IMR-90 (cell line): ENCODE measurements around the gene CCDC120. TPM values are rescaled to one million over a fixed set of nuclear protein-coding genes. Genes with fewer than 3 reads are reported as not detected.

Experiments used
- ATAC-seq: fragments of 200-7000 bp; cut with Tn5 transposase; 2 replicates; pipeline ENCODE4 v1.9.1; 2020; ENCODE audit warnings: low read depth, mild to moderate bottlenecking, moderate library complexity
- BruUV-seq: library from RNA; stranded (reverse); fragments of 400-500 nt; replicated peaks from 2 replicates; lab custom pipeline; 2021; lab: Mats Ljungman, UMichigan
- CTCF ChIA-PET: fragments of 300-600 bp; formaldehyde crosslinking; extraction: SDS; loops from one replicate; lab custom pipeline; 2021; ENCODE audit warnings: antibody characterized with exemption; lab: Yijun Ruan, JAX
- POLR2A ChIA-PET: fragments of 300-600 bp; sonication (Branson Sonifier 250); formaldehyde crosslinking; loops from one replicate; lab custom pipeline; 2022; ENCODE audit warnings: antibody characterized with exemption; ENCODE audit not compliant: unreplicated experiment; lab: Charles Lee
- DNase-seq: peaks from one replicate; pipeline ENCODE4 v3.0.0; 2013
- H2AFZ ChIP-seq: replicated peaks from 2 replicates; pipeline ENCODE3; 2013; ENCODE audit warnings: low read length, mild to moderate bottlenecking; ENCODE audit not compliant: poor library complexity
- H2AK5ac ChIP-seq: 2 replicates; pipeline ENCODE4 v1.6.1; 2013; ENCODE audit warnings: low read depth, low read length, inconsistent platforms
- H2AK9ac ChIP-seq: replicated peaks from 2 replicates; pipeline ENCODE3; 2013; ENCODE audit warnings: mild to moderate bottlenecking, low read depth, low read length, moderate library complexity; ENCODE audit not compliant: poor library complexity
- H2BK120ac ChIP-seq: 2 replicates; pipeline ENCODE4 v1.6.1; 2013; ENCODE audit warnings: low read depth, low read length, inconsistent platforms
- H2BK15ac ChIP-seq: 3 replicates; pipeline ENCODE4 v1.6.1; 2013; ENCODE audit warnings: low read depth, low read length, inconsistent platforms
- H2BK20ac ChIP-seq: 2 replicates; pipeline ENCODE4 v1.6.1; 2013; ENCODE audit warnings: low read depth, mild to moderate bottlenecking, inconsistent platforms, low read length, moderate library complexity
- H2BK5ac ChIP-seq: 2 replicates; pipeline ENCODE4 v1.6.1; 2013; ENCODE audit warnings: mild to moderate bottlenecking, low read depth, low read length, inconsistent platforms; ENCODE audit not compliant: poor library complexity, severe bottlenecking
- H3K14ac ChIP-seq: replicated peaks from 2 replicates; pipeline ENCODE4 v1.6.1; 2013; ENCODE audit warnings: low read depth, low read length, inconsistent platforms
- H3K18ac ChIP-seq: 2 replicates; pipeline ENCODE4 v1.6.1; 2013; ENCODE audit warnings: low read depth, low read length, control low read depth
- H3K23ac ChIP-seq: 2 replicates; pipeline ENCODE4 v1.6.1; 2013; ENCODE audit warnings: low read depth, low read length, inconsistent platforms
- H3K27ac ChIP-seq: 2 replicates; pipeline ENCODE4 v1.5.1; 2013; ENCODE audit warnings: mild to moderate bottlenecking, control low read depth, low read length; ENCODE audit not compliant: insufficient read depth
- H3K27me3 ChIP-seq: 2 replicates; pipeline ENCODE4 v1.6.1; 2013; ENCODE audit warnings: low read length; ENCODE audit not compliant: control insufficient read depth, insufficient read depth
- H3K36me3 ChIP-seq: 2 replicates; pipeline ENCODE4 v1.6.1; 2013; ENCODE audit warnings: low read length, mixed read lengths; ENCODE audit not compliant: control insufficient read depth, insufficient read depth
- H3K4ac ChIP-seq: 2 replicates; pipeline ENCODE4 v1.6.1; 2013; ENCODE audit warnings: low read depth, low read length, inconsistent platforms
- H3K4me1 ChIP-seq: 2 replicates; pipeline ENCODE4 v1.6.1; 2013; ENCODE audit warnings: low read length, mixed read lengths; ENCODE audit not compliant: control insufficient read depth, insufficient read depth
- H3K4me2 ChIP-seq: 2 replicates; pipeline ENCODE4 v1.6.1; 2013; ENCODE audit warnings: low read depth, mild to moderate bottlenecking, control low read depth, low read length, moderate library complexity
- H3K4me3 ChIP-seq: 2 replicates; pipeline ENCODE4 v1.5.1; 2013; ENCODE audit warnings: low read depth, mild to moderate bottlenecking, control low read depth, low read length, moderate library complexity; ENCODE audit not compliant: insufficient read depth
- H3K56ac ChIP-seq: 2 replicates; pipeline ENCODE4 v1.6.1; 2013; ENCODE audit warnings: low read length, inconsistent platforms; ENCODE audit not compliant: insufficient read depth; ENCODE audit errors: extremely low read depth
- H3K79me1 ChIP-seq, 2 experiments: 2 replicates each; pipeline ENCODE4 v1.6.1; 2013; ENCODE audit warnings: low read length in 2 of 2, inconsistent platforms in 1 of 2, low read depth in 1 of 2
- H3K9ac ChIP-seq: 2 replicates; pipeline ENCODE4 v1.6.1; 2013; ENCODE audit warnings: low read depth, low read length, control low read depth
- H3K9me1 ChIP-seq: 2 replicates; pipeline ENCODE4 v1.6.1; 2013; ENCODE audit warnings: low read length, inconsistent platforms; ENCODE audit not compliant: insufficient read depth
- H3K9me3 ChIP-seq: 2 replicates; pipeline ENCODE4 v1.6.1; 2013; ENCODE audit warnings: low read length; ENCODE audit not compliant: control insufficient read depth, insufficient read depth
- H4K20me1 ChIP-seq: 2 replicates; pipeline ENCODE4 v1.6.1; 2013; ENCODE audit warnings: low read length, inconsistent platforms; ENCODE audit not compliant: insufficient read depth
- H4K5ac ChIP-seq: 2 replicates; pipeline ENCODE4 v1.6.1; 2013; ENCODE audit warnings: mild to moderate bottlenecking, low read depth, low read length, control low read depth
- H4K8ac ChIP-seq, 2 experiments: 2 replicates each; pipeline ENCODE4 v1.6.1; 2013; ENCODE audit warnings: low read depth in 2 of 2, low read length in 2 of 2, control low read depth in 1 of 2, inconsistent platforms in 1 of 2
- H4K91ac ChIP-seq: 2 replicates; pipeline ENCODE4 v1.6.1; 2013; ENCODE audit warnings: low read depth, low read length, inconsistent platforms; ENCODE audit not compliant: insufficient read depth
- BHLHE40 ChIP-seq: fragments of 150-350 bp; IDR thresholded peaks from 2 replicates; pipeline ENCODE4 v1.6.1; 2016; ENCODE audit warnings: mild to moderate bottlenecking, low read depth, low read length
- CHD1 ChIP-seq: IDR thresholded peaks from 2 replicates; pipeline ENCODE4 v1.6.1; 2012; ENCODE audit warnings: low read depth, low read length, improper control_type of control experiment
- CTCF ChIP-seq: conservative IDR thresholded peaks from 2 replicates; pipeline ENCODE4 v1.5.1; 2012; ENCODE audit warnings: mild to moderate bottlenecking, low read depth, low read length, improper control_type of control experiment
- FOS ChIP-seq: fragments of 150-350 bp; IDR thresholded peaks from 2 replicates; pipeline ENCODE4 v1.6.1; 2016; ENCODE audit warnings: low read depth, low read length
- MXI1 ChIP-seq: IDR thresholded peaks from 2 replicates; pipeline ENCODE4 v1.6.1; 2012; ENCODE audit warnings: low read depth, mild to moderate bottlenecking, low read length, moderate library complexity, borderline replicate concordance
- NFE2L2 ChIP-seq: fragments of 150-350 bp; IDR thresholded peaks from 2 replicates; pipeline ENCODE4 v1.6.1; 2016; ENCODE audit warnings: low read depth, mild to moderate bottlenecking, low read length
- RCOR1 ChIP-seq: IDR thresholded peaks from 2 replicates; pipeline ENCODE4 v1.6.1; 2012; ENCODE audit warnings: mild to moderate bottlenecking, low read length, improper control_type of control experiment; ENCODE audit not compliant: insufficient replicate concordance
- SMC3 ChIP-seq: fragments of 150-350 bp; IDR thresholded peaks from 2 replicates; pipeline ENCODE4 v1.6.1; 2016; ENCODE audit warnings: low read depth, mild to moderate bottlenecking, antibody characterized with exemption, low read length, moderate library complexity
- WGBS, 2 experiments: methylation state at CpG; one replicate each; pipeline versions ENCODE4 v1.1.5 to v1.1.7; 2013; ENCODE audit warnings: missing lambda C conversion rate in 2 of 2; ENCODE audit not compliant: insufficient read length in 1 of 2; ENCODE audit errors: extremely low coverage in 2 of 2; 5-methylcytosine and 5-hydroxymethylcytosine counted together
- dilution Hi-C: fragments of 300-500 bp; cut with HindIII; formaldehyde crosslinking; loops from one replicate; pipeline ENCODE4 v1.14.3; 2018; ENCODE audit warnings: low sequenced_read_pairs; ENCODE audit not compliant: unreplicated experiment
- in situ Hi-C: fragments of 300-500 bp; cut with MboI; formaldehyde crosslinking; loops from 3 replicates; pipeline ENCODE4 v1.14.3; 2019; ENCODE audit warnings: low sequenced_read_pairs, inconsistent platforms, mixed read lengths
- intact Hi-C: fragments of 100-400 bp; cut with micrococcal nuclease; formaldehyde crosslinking; loops from 2 replicates; pipeline ENCODE4 v1.10.0; 2022
- polyA plus RNA-seq, 3 experiments: library from polyadenylated mRNA; depleted of rRNA; stranded (reverse); fragments of >200 nt; gene quantifications; 2 replicates each; pipeline ENCODE4 v1.2.3, GENCODE V29; 2012; ENCODE audit warnings: low replicate concordance in 1 of 3
- total RNA-seq: library from RNA; depleted of rRNA; stranded (reverse); fragments of >200 nt; gene quantifications from 2 replicates; pipeline ENCODE4 v1.2.3, GENCODE V29; 2012
- TF ChIP-seq, protein P1 (sequence below): fragments of 150-350 bp; IDR thresholded peaks from 2 replicates; pipeline ENCODE4 v1.6.1; 2017; ENCODE audit warnings: mild to moderate bottlenecking, antibody characterized with exemption, low read length, low read depth

The CCDC120 gene
- total and polyA plus RNA-seq, 2 of the 4 experiments (the other 2 are of a cell fraction), result 0.18 to 2.0 TPM

- TF ChIP-seq CHD1 (no peak), CTCF (no peak), SMC3 (no peak), BHLHE40 (no peak), RCOR1 (no peak), FOS (no peak), MXI1 (no peak), NFE2L2 (no peak)
- TF ChIP-seq, protein P1, sequence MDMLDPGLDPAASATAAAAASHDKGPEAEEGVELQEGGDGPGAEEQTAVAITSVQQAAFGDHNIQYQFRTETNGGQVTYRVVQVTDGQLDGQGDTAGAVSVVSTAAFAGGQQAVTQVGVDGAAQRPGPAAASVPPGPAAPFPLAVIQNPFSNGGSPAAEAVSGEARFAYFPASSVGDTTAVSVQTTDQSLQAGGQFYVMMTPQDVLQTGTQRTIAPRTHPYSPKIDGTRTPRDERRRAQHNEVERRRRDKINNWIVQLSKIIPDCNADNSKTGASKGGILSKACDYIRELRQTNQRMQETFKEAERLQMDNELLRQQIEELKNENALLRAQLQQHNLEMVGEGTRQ, result no peak
- no peak overlapping the region for H2BK15ac ChIP-seq
- ChIA-PET CTCF (no interaction called here), POLR2A (interaction anchor here (0.6 kb wide), 1 partner anchor 20 kb away, joined by 3 read pairs; the partner anchor contains the start of gene PRAF2)
- no peaks in the 10 kb centered on the region for H3K27me3 ChIP-seq
- H4K20me1 ChIP-seq, result no peaks in the 10 kb centered on the region
- no peak overlapping the region for H2BK5ac ChIP-seq
- H3K79me1 ChIP-seq, result peaks cover 5 to 7% of the 10 kb centered on the region in 2 experiments; a peak in 2 of 4 replicates
- H4K8ac ChIP-seq, result peak overlapping the region; percentile 74 to 96
- H2AFZ ChIP-seq, result peak overlapping the region; percentile 85
- peak overlapping the region; percentile 0; the same call in 1 of the 2 replicates for H2AK5ac ChIP-seq
- peak overlapping the region; percentile 48 for H2AK9ac ChIP-seq
- peak overlapping the region; percentile 54 for H3K4me3 ChIP-seq
- H3K4me2 ChIP-seq, result peak overlapping the region; percentile 89
- H3K4me1 ChIP-seq, result no peaks in the 10 kb centered on the region
- peak overlapping the region; percentile 60; the same call in 1 of the 2 replicates for H4K5ac ChIP-seq
- DNase-seq, result peak; percentile 43
- no peaks in the 10 kb centered on the region; the same call in 1 of the 2 replicates for H3K9me3 ChIP-seq
- no peak overlapping the region for H3K56ac ChIP-seq
- H3K23ac ChIP-seq, result no peak overlapping the region
- no peaks in the 10 kb centered on the region for H3K36me3 ChIP-seq
- intact Hi-C loops (no loop called here), dilution Hi-C loops (no loop called here), in situ Hi-C loops (loop anchor here (25.0 kb wide), 1 partner anchor 91 kb away; the partner anchor contains the start of genes KCND1 and OTUD5)
- BruUV-seq, result no TSS peak
- no peak overlapping the region for H2BK20ac ChIP-seq
- peak overlapping the region; percentile 29 for H3K9ac ChIP-seq
- H3K4ac ChIP-seq, result peak overlapping the region; percentile 72
- H4K91ac ChIP-seq, result peak overlapping the region; percentile 61; the same call in 1 of the 2 replicates
- peak overlapping the region; percentile 52; the same call in 1 of the 2 replicates for H3K14ac ChIP-seq
- peak; percentile 89 for ATAC-seq
- WGBS, 2 experiments, result 38% methylated on average over 20 of the region's 79 CpGs; no CpG with 5 or more reads in 1 of the 2 experiments
- peak overlapping the region; percentile 14; the same call in 1 of the 2 replicates for H3K27ac ChIP-seq
- H2BK120ac ChIP-seq, result no peak overlapping the region
- no peaks in the 10 kb centered on the region; the same call in 1 of the 2 replicates for H3K9me1 ChIP-seq
- no peak overlapping the region; the same call in 1 of the 2 replicates for H3K18ac ChIP-seq
These were observed 5.4 kb upstream of the CCDC120 start for GRCh38 chrX:49053223-49054072.
